K562 (cell line): ENCODE results near the gene DNAAF3. TPM values are rescaled to one million over a fixed set of nuclear protein-coding genes. Genes with fewer than 3 reads are reported as not detected.
A peak's percentile ranks its signal among the peaks of the same experiment; 100 is the strongest.

Source experiments
- CBX8 ChIP-seq: fragments of 200-600 bp; sonication (generic); IDR thresholded peaks from 2 replicates; pipeline ENCODE4 v1.6.1; 2012; ENCODE audit warnings: borderline replicate concordance, mixed run types, low read depth, mild to moderate bottlenecking, moderate library complexity, mixed read lengths, low read length, control low read depth, inconsistent platforms; ENCODE audit not compliant: poor library complexity, severe bottlenecking; ENCODE audit errors: extremely low read depth
- CREBBP ChIP-seq: IDR thresholded peaks from one replicate; pipeline ENCODE4 v1.6.1; 2012; ENCODE audit warnings: low read depth, mild to moderate bottlenecking, control low read depth, inconsistent platforms, low read length
- ELF4 ChIP-seq: fragments of 450-650 bp; formaldehyde crosslinking; IDR thresholded peaks from 2 replicates; pipeline ENCODE4 v1.4.0; 2022; ENCODE audit warnings: missing genetic modification characterization
- FOSL1 ChIP-seq: fragments of 200-800 bp; sonication (Bioruptor generic); conservative IDR thresholded peaks from 2 replicates; pipeline ENCODE4 v1.6.1; 2016; ENCODE audit warnings: missing genetic modification characterization, missing compliant biosample characterization
- HDGF ChIP-seq: fragments of 450-650 bp; IDR thresholded peaks from 2 replicates; pipeline ENCODE4 v1.6.1; 2016
- HMG20B ChIP-seq: fragments of 250-450 bp; sonication (Bioruptor Pico); IDR thresholded peaks from 2 replicates; pipeline ENCODE4 v1.5.0; 2021; ENCODE audit warnings: mild to moderate bottlenecking
- MEF2D ChIP-seq: conservative IDR thresholded peaks from 2 replicates; pipeline ENCODE4 v1.6.1; 2016; ENCODE audit warnings: low read depth, missing genetic modification characterization, missing compliant biosample characterization
- MYC ChIP-seq, 2 experiments: fragments of 250-450 bp in 1 of 2; sonication (Bioruptor Pico) in 1 of 2; IDR thresholded peaks; 2 replicates each; pipeline versions ENCODE4 v1.5.1 to v1.6.1; 2012 to 2021; ENCODE audit warnings: low read depth in 2 of 2, borderline replicate concordance in 1 of 2, improper control_type of control experiment in 1 of 2, low read length in 1 of 2, mild to moderate bottlenecking in 1 of 2, moderate library complexity in 1 of 2
- NFIC ChIP-seq: fragments of 450-650 bp; IDR thresholded peaks from 2 replicates; pipeline ENCODE4 v1.6.1; 2017; ENCODE audit warnings: mild to moderate bottlenecking, inconsistent platforms
- PHF20 ChIP-seq: fragments of 450-650 bp; IDR thresholded peaks from 2 replicates; pipeline ENCODE4 v1.6.1; 2018; ENCODE audit not compliant: partially characterized antibody
- POLR3A ChIP-seq: IDR thresholded peaks from 2 replicates; pipeline ENCODE4 v1.6.1; 2011; ENCODE audit warnings: borderline replicate concordance, mild to moderate bottlenecking, moderate library complexity; ENCODE audit not compliant: insufficient read length, insufficient read depth; ENCODE audit errors: extremely low read depth
- PPARD ChIP-seq: fragments of 250-450 bp; sonication (Bioruptor Pico); IDR thresholded peaks from 2 replicates; pipeline ENCODE4 v1.8.0; 2022; ENCODE audit warnings: inconsistent platforms, mild to moderate bottlenecking, moderate library complexity
- SAFB2 ChIP-seq: fragments of 200-400 bp; formaldehyde crosslinking; IDR thresholded peaks from 2 replicates; pipeline ENCODE4 v1.6.1; 2018; ENCODE audit warnings: borderline replicate concordance, low read length, low read depth, moderate library complexity; ENCODE audit not compliant: severe bottlenecking
- SMARCA5 ChIP-seq: fragments of 450-650 bp; IDR thresholded peaks from 2 replicates; pipeline ENCODE4 v1.6.1; 2016
- THRA ChIP-seq: fragments of 450-650 bp; IDR thresholded peaks from 2 replicates; pipeline ENCODE4 v1.6.1; 2017; ENCODE audit warnings: mild to moderate bottlenecking, moderate library complexity
- ZNF780A ChIP-seq: fragments of 250-450 bp; sonication (Bioruptor Pico); IDR thresholded peaks from 2 replicates; pipeline ENCODE4 v1.5.0; 2021; ENCODE audit warnings: mild to moderate bottlenecking
- polyA plus RNA-seq, 8 experiments: library from polyadenylated mRNA; depleted of rRNA in 4 of 8; stranded (reverse) in 5 of 8; unstranded in 3 of 8; fragments of >200 nt; fragmentation: Nextera tagmentation in 2 of 8; fragmentation: Illumina TruSeq in 1 of 8; extraction: Ambion mirVana in 2 of 8; extraction: Trizol in 1 of 8; gene quantifications; 2 replicates each; pipeline versions ENCODE4 v1.2.1 to v1.2.3, GENCODE V29; 2011 to 2014; ENCODE audit warnings: inconsistent platforms in 1 of 8, missing spikeins in 1 of 8
- total RNA-seq, 7 experiments: library from RNA; depleted of rRNA in 6 of 7; stranded (reverse); fragments of >200 nt in 6 of 7; fragmentation: Illumina TruSeq in 2 of 7; extraction: Trizol in 2 of 7; gene quantifications; 2 replicates each; pipeline versions ENCODE4 v1.2.1 to v1.2.3, GENCODE V29; 2011 to 2021; ENCODE audit warnings: low replicate concordance in 1 of 7
- TF ChIP-seq, protein P1 (sequence below): fragments of 250-450 bp; sonication (Bioruptor Pico); IDR thresholded peaks from 2 replicates; pipeline ENCODE4 v1.8.0; 2021; ENCODE audit warnings: moderate library complexity, mild to moderate bottlenecking, inconsistent platforms
- TF ChIP-seq, protein P2 (sequence below): conservative IDR thresholded peaks from 2 replicates; pipeline ENCODE4 v1.6.1; 2011; ENCODE audit warnings: low read depth, mild to moderate bottlenecking, low read length; ENCODE audit not compliant: control insufficient read depth
- TF ChIP-seq, protein P3 (sequence below): fragments of 250-450 bp; sonication (Bioruptor Pico); IDR thresholded peaks from 2 replicates; pipeline ENCODE4 v1.5.0; 2020; ENCODE audit warnings: mild to moderate bottlenecking
- TF ChIP-seq, protein P4 (sequence below): fragments of 250-450 bp; sonication (Bioruptor Pico); IDR thresholded peaks from 2 replicates; pipeline ENCODE4 v1.4.0; 2020; ENCODE audit warnings: borderline replicate concordance

The DNAAF3 gene
- total and polyA plus RNA-seq, 9 of the 15 experiments (the other 6 are each of a cell fraction or from before 2014, with no cell fraction given): 21.6 to 61.5 (median 43.0) TPM

- TF ChIP-seq, protein P1, sequence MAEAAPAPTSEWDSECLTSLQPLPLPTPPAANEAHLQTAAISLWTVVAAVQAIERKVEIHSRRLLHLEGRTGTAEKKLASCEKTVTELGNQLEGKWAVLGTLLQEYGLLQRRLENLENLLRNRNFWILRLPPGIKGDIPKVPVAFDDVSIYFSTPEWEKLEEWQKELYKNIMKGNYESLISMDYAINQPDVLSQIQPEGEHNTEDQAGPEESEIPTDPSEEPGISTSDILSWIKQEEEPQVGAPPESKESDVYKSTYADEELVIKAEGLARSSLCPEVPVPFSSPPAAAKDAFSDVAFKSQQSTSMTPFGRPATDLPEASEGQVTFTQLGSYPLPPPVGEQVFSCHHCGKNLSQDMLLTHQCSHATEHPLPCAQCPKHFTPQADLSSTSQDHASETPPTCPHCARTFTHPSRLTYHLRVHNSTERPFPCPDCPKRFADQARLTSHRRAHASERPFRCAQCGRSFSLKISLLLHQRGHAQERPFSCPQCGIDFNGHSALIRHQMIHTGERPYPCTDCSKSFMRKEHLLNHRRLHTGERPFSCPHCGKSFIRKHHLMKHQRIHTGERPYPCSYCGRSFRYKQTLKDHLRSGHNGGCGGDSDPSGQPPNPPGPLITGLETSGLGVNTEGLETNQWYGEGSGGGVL (CRISPR knock-in tag): no peak
- TF ChIP-seq SAFB2 (no peak), PPARD (CRISPR knock-in tag) (no peak), ELF4 (CRISPR knock-in tag) (no peak), THRA (no peak), CBX8 (no peak), SMARCA5 (no peak), NFIC (no peak), FOSL1 (tag) (0 out of 2 replicates have a peak, but pooled peaks have one; percentile 4), MEF2D (tag) (no peak), CREBBP (no peak), PHF20 (no peak), POLR3A (no peak), HDGF (peak; percentile 73; the same call in 1 of the 2 replicates), ZNF780A (CRISPR knock-in tag) (no peak), HMG20B (CRISPR knock-in tag) (no peak), MYC (IDR thresholded peaks at IDR 0.05; ENCODE audit: low read depth, low read length) (0 out of 2 replicates have a peak, but pooled peaks have one; percentile 41), MYC (CRISPR knock-in tag; IDR thresholded peaks at IDR 0.05; ENCODE audit: borderline replicate concordance, low read depth) (no peak; the same call in 1 of the 2 replicates)
- TF ChIP-seq, protein P2, sequence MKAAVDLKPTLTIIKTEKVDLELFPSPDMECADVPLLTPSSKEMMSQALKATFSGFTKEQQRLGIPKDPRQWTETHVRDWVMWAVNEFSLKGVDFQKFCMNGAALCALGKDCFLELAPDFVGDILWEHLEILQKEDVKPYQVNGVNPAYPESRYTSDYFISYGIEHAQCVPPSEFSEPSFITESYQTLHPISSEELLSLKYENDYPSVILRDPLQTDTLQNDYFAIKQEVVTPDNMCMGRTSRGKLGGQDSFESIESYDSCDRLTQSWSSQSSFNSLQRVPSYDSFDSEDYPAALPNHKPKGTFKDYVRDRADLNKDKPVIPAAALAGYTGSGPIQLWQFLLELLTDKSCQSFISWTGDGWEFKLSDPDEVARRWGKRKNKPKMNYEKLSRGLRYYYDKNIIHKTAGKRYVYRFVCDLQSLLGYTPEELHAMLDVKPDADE: no peak
- TF ChIP-seq, protein P3, sequence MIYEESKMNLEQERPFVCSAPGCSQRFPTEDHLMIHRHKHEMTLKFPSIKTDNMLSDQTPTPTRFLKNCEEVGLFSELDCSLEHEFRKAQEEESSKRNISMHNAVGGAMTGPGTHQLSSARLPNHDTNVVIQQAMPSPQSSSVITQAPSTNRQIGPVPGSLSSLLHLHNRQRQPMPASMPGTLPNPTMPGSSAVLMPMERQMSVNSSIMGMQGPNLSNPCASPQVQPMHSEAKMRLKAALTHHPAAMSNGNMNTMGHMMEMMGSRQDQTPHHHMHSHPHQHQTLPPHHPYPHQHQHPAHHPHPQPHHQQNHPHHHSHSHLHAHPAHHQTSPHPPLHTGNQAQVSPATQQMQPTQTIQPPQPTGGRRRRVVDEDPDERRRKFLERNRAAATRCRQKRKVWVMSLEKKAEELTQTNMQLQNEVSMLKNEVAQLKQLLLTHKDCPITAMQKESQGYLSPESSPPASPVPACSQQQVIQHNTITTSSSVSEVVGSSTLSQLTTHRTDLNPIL (CRISPR knock-in tag): no peak
- TF ChIP-seq, protein P4, sequence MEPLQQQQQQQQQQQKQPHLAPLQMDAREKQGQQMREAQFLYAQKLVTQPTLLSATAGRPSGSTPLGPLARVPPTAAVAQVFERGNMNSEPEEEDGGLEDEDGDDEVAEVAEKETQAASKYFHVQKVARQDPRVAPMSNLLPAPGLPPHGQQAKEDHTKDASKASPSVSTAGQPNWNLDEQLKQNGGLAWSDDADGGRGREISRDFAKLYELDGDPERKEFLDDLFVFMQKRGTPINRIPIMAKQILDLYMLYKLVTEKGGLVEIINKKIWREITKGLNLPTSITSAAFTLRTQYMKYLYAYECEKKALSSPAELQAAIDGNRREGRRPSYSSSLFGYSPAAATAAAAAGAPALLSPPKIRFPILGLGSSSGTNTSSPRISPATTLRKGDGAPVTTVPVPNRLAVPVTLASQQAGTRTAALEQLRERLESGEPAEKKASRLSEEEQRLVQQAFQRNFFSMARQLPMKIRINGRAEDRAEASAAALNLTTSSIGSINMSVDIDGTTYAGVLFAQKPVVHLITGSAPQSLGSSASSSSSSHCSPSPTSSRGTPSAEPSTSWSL (CRISPR knock-in tag): no peak
Measured at GRCh38 chr19:55146705-55147273, 19.6 kb downstream of the DNAAF3 start (continued).
